GM12864 (cell line): ENCODE measurements around the gene CFAP410.

ENCODE experiments used
- DNase-seq: peaks from one replicate; pipeline ENCODE4 v3.0.0-alpha.2; 2011; ENCODE audit warnings: low read depth
- H3K4me3 ChIP-seq: 2 replicates; pipeline ENCODE4 v1.5.1; 2011; ENCODE audit warnings: mild to moderate bottlenecking, low read depth, low read length, control low read depth
- TF ChIP-seq, protein P1 (sequence below): IDR thresholded peaks from 2 replicates; pipeline ENCODE4 v1.5.1; 2011; ENCODE audit warnings: low read depth, mild to moderate bottlenecking, moderate library complexity, low read length, control low read depth, inconsistent platforms; ENCODE audit errors: missing control alignments

Gene CFAP410

DNA sequence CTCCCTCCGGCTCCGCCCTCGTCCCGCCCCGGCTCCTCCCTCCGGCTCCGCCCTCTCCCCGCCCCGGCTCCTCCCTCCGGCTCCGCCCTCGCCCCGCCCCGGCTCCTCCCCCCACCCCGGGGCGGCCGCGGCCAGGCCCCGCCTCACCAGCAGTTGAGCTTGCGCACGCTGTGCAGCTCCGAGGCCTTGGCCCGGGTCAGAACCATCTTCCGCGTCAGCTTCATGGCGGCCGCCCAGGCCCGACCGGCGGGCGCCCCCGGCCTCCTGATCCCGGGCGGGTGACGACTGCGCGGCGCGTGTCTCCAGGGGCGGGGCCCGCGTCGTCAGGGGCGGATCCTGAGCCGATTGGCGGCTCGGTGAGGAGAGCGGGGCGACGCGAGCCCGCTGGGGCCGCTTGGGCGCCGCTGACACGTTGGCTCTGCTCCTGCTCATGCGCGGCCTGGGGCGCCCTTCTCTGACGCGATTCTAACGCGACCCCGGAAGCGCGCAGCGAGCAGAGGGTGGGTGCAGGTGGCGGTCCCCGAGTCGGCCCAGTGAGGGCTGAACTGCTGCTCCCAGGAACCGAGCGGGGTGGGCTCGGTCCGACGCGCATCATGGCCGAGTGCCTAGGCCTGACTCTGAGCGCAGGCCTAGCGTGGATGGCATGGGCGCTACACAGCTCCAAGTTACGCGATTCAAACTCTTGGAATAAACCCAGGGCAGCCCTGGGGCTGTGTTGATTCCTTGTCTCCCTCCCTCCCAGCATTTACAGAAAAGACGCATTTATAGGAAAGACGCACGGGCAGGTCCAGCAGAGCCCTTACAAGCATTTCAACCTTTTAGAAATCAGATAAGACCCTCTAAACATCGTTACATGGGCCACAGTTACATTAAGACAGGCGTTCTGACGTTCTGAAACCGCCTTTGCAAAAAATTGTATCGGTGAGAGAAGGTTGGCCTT, at the start of gene CFAP410:
CFAP410 (minus strand) TSS at position 420 of the 940 bp plus-strand sequence; CDS start at position 224, 196 bp downstream.
- peak; percentile 80 for DNase-seq
- peak within 1 kb of the TSS; percentile 81 for H3K4me3 ChIP-seq
- TF ChIP-seq, protein P1, sequence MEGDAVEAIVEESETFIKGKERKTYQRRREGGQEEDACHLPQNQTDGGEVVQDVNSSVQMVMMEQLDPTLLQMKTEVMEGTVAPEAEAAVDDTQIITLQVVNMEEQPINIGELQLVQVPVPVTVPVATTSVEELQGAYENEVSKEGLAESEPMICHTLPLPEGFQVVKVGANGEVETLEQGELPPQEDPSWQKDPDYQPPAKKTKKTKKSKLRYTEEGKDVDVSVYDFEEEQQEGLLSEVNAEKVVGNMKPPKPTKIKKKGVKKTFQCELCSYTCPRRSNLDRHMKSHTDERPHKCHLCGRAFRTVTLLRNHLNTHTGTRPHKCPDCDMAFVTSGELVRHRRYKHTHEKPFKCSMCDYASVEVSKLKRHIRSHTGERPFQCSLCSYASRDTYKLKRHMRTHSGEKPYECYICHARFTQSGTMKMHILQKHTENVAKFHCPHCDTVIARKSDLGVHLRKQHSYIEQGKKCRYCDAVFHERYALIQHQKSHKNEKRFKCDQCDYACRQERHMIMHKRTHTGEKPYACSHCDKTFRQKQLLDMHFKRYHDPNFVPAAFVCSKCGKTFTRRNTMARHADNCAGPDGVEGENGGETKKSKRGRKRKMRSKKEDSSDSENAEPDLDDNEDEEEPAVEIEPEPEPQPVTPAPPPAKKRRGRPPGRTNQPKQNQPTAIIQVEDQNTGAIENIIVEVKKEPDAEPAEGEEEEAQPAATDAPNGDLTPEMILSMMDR, result no peak

DNA sequence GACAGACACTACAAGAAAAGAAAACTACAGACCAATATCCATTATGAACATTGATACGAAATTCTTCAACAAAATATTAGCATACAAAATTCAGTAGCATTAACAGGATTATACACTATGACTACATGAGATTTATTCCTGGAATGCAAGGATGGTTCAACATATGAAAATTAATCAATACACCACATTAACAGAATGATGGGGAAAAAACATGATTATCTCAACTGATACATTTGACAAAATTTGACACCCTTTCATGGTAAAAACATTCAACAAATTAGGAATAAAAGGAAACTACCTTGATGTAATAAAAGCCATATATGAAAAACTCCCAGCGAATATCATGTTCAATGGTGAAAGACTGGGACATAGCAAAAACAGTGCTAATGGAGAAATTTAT, 45.8 kb upstream of the CFAP410 start:
- no peak for DNase-seq
- TF ChIP-seq, protein P1, result no peak
- H3K4me3 ChIP-seq, result no peak overlapping the region

DNA sequence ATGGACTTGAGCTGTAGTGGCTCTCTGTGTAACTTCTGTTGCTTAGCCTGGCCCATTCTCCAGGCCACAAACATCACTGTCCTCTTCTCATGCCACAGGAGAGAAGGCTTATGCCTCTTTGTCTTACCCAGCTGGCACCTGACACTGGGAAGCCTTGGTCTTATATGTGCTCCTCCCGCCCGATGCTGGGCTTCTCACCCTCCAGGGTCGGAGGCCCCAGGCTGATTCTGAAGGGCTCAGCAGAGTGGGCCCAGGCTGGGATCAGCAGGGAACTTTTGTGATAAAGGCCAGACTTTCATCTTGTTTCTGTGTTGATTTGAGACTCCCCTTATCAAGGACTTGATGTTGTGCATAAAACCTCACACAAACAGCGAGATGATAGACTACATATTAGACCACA, 44.0 kb upstream of the CFAP410 start:
- no peak for DNase-seq

DNA sequence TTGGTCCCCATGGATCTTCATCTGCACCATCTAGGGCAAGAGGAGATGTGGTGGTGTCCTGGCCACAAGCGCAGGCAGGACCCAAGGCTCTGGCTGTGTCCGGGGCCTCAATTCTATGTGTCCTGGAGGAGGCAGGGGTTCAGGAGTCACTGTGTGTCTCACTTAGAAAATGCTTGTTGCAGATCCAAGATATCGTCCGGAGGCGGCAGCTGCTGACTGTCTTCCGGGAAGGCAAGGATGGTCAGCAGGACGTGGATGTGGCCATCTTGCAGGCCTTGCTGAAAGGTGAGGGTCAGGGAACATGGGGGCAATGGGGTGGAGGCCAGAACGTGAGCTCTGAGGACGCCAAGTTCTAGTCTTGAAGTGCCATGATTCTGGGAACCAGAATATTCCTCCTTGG, 43.3 kb upstream of the CFAP410 start:
- TF ChIP-seq, protein P1, result no peak
- DNase-seq, result no peak
- H3K4me3 ChIP-seq, result no peak overlapping the region

More for the DNA sequence above, 44.0 kb upstream of the CFAP410 start:
- TF ChIP-seq, protein P1, result no peak
- no peak overlapping the region for H3K4me3 ChIP-seq

DNA sequence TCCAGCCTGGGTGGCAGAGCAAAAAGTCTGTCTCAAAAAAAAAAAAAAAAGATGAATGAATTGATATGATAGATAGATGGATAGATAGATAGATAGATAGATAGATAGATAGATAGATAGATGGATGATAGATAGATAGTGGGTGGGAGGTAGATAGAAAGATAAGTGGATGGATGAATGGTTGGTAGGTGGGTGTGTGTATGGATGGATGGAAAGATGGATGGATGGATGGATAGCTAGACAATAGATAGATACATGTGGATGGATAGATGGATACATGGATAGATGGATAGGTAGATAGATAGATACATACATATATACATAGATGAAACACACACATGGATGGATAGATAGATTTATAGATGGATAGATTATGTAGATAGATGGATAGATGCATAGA, 42.7 kb upstream of the CFAP410 start:
- DNase-seq, result no peak
- TF ChIP-seq, protein P1, result no peak
- no peak overlapping the region for H3K4me3 ChIP-seq

DNA sequence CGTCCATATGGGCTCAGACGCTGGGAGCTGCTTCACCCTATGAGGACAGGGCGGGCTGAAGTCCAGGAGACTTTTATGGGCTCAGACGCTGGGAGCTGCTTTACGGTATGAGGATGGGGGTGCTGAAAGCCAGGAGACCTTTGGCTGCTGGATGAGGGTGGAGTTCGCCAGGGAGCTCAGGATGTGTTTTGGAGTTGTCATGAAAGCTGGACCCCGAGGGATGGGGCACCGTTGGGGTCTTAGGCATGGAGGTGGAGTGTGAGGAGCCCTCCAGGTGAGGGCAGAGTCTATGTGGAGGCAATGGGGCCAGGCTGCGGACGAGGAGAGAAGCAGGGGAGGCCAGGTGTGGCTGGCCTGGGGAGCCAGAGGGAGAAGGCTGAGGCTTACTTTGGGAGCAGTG, 41.7 kb upstream of the CFAP410 start:
- H3K4me3 ChIP-seq, result no peak overlapping the region
- TF ChIP-seq, protein P1, result no peak
- no peak for DNase-seq
